Measurements from ENCODE around the gene RARS2.

DNA sequence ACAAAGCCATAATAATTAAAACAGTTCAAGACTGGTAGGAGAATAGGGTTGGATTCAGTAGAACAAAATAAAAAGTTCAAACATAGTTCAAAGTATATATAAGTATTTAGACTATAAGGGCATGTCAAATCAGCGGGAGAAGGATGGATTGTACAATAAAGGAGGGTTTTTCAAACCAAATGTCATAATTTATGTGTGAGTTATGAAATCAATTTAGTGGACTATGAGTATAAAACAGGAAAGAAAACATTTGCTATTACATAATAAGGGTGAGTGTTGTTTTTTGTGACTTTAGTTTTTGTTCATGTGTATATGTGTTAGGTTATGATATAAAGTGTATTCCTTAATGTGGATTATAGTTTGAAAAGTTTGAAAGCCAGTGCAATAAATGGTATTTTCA, 10.8 kb upstream of the RARS2 start:
- TF ChIP-seq CTCF (IDR thresholded peaks at IDR 0.05; ENCODE audit: low read depth, low read length) (no peak), POLR2A (IDR thresholded peaks at IDR 0.05; ENCODE audit: extremely low read depth, insufficient read length) (no peak), MAX (IDR thresholded peaks at IDR 0.05; ENCODE audit: low read depth, low read length) (no peak), MYC (IDR thresholded peaks at IDR 0.05; ENCODE audit: low read depth, low read length) (no peak)

Data from NB4 (cell line).